Esophagus squamous epithelium (tissue), 5 donors: ENCODE data around the gene ADCY7. TPM values are rescaled to one million over a fixed set of nuclear protein-coding genes. Genes with fewer than 3 reads are reported as not detected.

Experiments
- DNase-seq: peaks from one replicate; lab custom pipeline; 2025; lab: John Stamatoyannopoulos, UW
- H3K27ac ChIP-seq, 4 donors: fragments of 200-600 bp; sonication (generic); one replicate each; pipeline ENCODE4 v1.5.1; 2016 to 2019; ENCODE audit warnings: mild to moderate bottlenecking in 1 of 4
- H3K27me3 ChIP-seq, 4 donors: fragments of 200-600 bp; sonication (generic); 1 replicate in 3 of 4; 2 replicates in 1 of 4; pipeline versions ENCODE4 v1.5.1 to v1.6.0; 2017 to 2021; ENCODE audit warnings: antibody characterized with exemption in 1 of 4
- H3K36me3 ChIP-seq, 3 donors: fragments of 200-600 bp; sonication (generic); one replicate each; pipeline ENCODE4 v1.5.1; 2016 to 2019
- H3K4me1 ChIP-seq, 3 donors: fragments of 200-600 bp; sonication (generic); one replicate each; pipeline ENCODE4 v1.5.1; 2017 to 2019
- H3K4me3 ChIP-seq, 4 donors: fragments of 200-600 bp; sonication (generic); 1 replicate in 3 of 4; 2 replicates in 1 of 4; pipeline ENCODE4 v1.5.1; 2016 to 2019; ENCODE audit warnings: mild to moderate bottlenecking in 2 of 4, moderate library complexity in 1 of 4
- H3K9me3 ChIP-seq, 3 donors: fragments of 200-600 bp; sonication (generic); one replicate each; pipeline ENCODE4 v1.5.1; 2016 to 2019
- CTCF ChIP-seq, 6 experiments: fragments of 450-650 bp in 4 of 6; fragments of 200-600 bp in 2 of 6; sonication (generic) in 2 of 6; IDR thresholded peaks; one replicate each; pipeline ENCODE4 v1.5.1; 2016 to 2019; ENCODE audit warnings: antibody characterized with exemption in 6 of 6, mild to moderate bottlenecking in 4 of 6, moderate library complexity in 4 of 6
- POLR2A ChIP-seq, 4 donors: fragments of 450-650 bp; IDR thresholded peaks; one replicate each; pipeline ENCODE4 v1.6.1; 2017; ENCODE audit warnings: antibody characterized with exemption in 4 of 4, mild to moderate bottlenecking in 4 of 4, moderate library complexity in 3 of 4
- WGBS, 2 donors: methylation state at CpG; one replicate each; pipeline ENCODE4 v1.1.5; 2018; 5-methylcytosine and 5-hydroxymethylcytosine counted together
- intact Hi-C: fragments of 100-400 bp; cut with DNase I; formaldehyde crosslinking; loops from one replicate; pipeline ENCODE4 v1.15.0; 2022
- total RNA-seq, 4 donors: library from RNA; depleted of rRNA; stranded (reverse); fragments of >200 nt; gene quantifications; one replicate each; pipeline ENCODE4 v1.1.0, GENCODE V29; 2016
- donor health status: DM: yes; HTN: yes; CAD: no.

ADCY7 gene
- total RNA-seq, 4 donors from 2014 or later, result 21.2 to 23.9 (median 23.3) TPM

GRCh38 chr16:50326835-50327465, 60.6 kb downstream of the ADCY7 start:
- Histone ChIP-seq H3K27ac (no peak overlapping the region), H3K9me3 (no peaks in the 10 kb centered on the region), H3K4me1 (peaks cover 0 to 17% (median 5%) of the 10 kb centered on the region in 3 donors), H3K36me3 (peaks cover 3 to 94% (median 17%) of the 10 kb centered on the region in 3 donors), H3K4me3 (no peak overlapping the region), H3K27me3 (no peaks in the 10 kb centered on the region)
- DNase-seq, result no peak
- TF ChIP-seq POLR2A (IDR thresholded peaks at IDR 0.05) (no peak), CTCF (IDR thresholded peaks at IDR 0.05) (peak in 5 of 6 experiments; percentile 32 to 55 (median 47))
- intact Hi-C loops, result no loop called here
- WGBS, 2 donors, result 55 to 62% methylated on average over 7 of the region's 7 CpGs

- Histone ChIP-seq H3K36me3 (peaks cover 3 to 94% (median 19%) of the 10 kb centered on the region in 3 donors), H3K9me3 (no peaks in the 10 kb centered on the region), H3K4me3 (no peak overlapping the region), H3K27ac (peak overlapping the region in 2 of 4 donors; percentile 21 to 38), H3K27me3 (no peaks in the 10 kb centered on the region), H3K4me1 (no peaks in the 10 kb centered on the region)
- TF ChIP-seq CTCF (IDR thresholded peaks at IDR 0.05), result no peak
- TF ChIP-seq POLR2A (IDR thresholded peaks at IDR 0.05), result no peak
- no peak for DNase-seq
- WGBS, 2 donors, result 74 to 78% methylated on average over 11 of the region's 11 CpGs
- intact Hi-C loops, result no loop called here
These were observed 63.3 kb downstream of the ADCY7 start for GRCh38 chr16:50329446-50330189.

- no peaks in the 10 kb centered on the region for H3K9me3 ChIP-seq
- no peak overlapping the region for H3K4me3 ChIP-seq
- no peak overlapping the region for H3K27ac ChIP-seq
- peaks cover 0 to 88% (median 9%) of the 10 kb centered on the region in 3 donors for H3K36me3 ChIP-seq
- H3K4me1 ChIP-seq, result no peaks in the 10 kb centered on the region
- H3K27me3 ChIP-seq, result no peaks in the 10 kb centered on the region
- no peak for DNase-seq
- WGBS, 2 donors, result 89 to 90% methylated on average over 5 of the region's 5 CpGs
- intact Hi-C loops, result no loop called here
- no peak for TF ChIP-seq CTCF (IDR thresholded peaks at IDR 0.05)
- TF ChIP-seq POLR2A (IDR thresholded peaks at IDR 0.05), result no peak
These were observed 65.2 kb downstream of the ADCY7 start for GRCh38 chr16:50331570-50331969.

GRCh38 chr16:50332599-50332998, 66.2 kb downstream of the ADCY7 start:
- intact Hi-C loops, result no loop called here
- Histone ChIP-seq H3K4me3 (no peak overlapping the region), H3K27ac (no peak overlapping the region), H3K27me3 (no peaks in the 10 kb centered on the region), H3K4me1 (no peaks in the 10 kb centered on the region), H3K36me3 (peaks cover 0 to 83% (median 9%) of the 10 kb centered on the region in 3 donors), H3K9me3 (no peaks in the 10 kb centered on the region)
- no peak for DNase-seq
- 87 to 90% methylated on average over 3 of the region's 3 CpGs for WGBS, 2 donors
- TF ChIP-seq POLR2A (IDR thresholded peaks at IDR 0.05) (no peak), CTCF (IDR thresholded peaks at IDR 0.05) (no peak)
